KMS-11 (cell line): ENCODE measurements around the gene NTHL1.

Experiments used
- H2AFZ ChIP-seq: fragments of 200-600 bp; sonication (generic); 2 replicates; pipeline ENCODE4 v1.6.1; 2016; ENCODE audit warnings: antibody characterized with exemption, mixed run types, low read depth
- H3K27ac ChIP-seq: fragments of 200-600 bp; sonication (generic); 2 replicates; pipeline ENCODE4 v1.6.1; 2016; ENCODE audit warnings: mild to moderate bottlenecking, mixed run types
- H3K27me3 ChIP-seq: fragments of 200-600 bp; sonication (generic); 2 replicates; pipeline ENCODE4 v1.6.1; 2017; ENCODE audit warnings: mild to moderate bottlenecking, low read depth, mixed run types, moderate library complexity; ENCODE audit not compliant: insufficient read depth
- H3K36me3 ChIP-seq: fragments of 200-600 bp; sonication (generic); 2 replicates; pipeline ENCODE4 v1.6.1; 2017; ENCODE audit warnings: mild to moderate bottlenecking, mixed run types; ENCODE audit not compliant: insufficient read depth
- H3K4me1 ChIP-seq: fragments of 200-600 bp; sonication (generic); 2 replicates; pipeline ENCODE4 v1.6.1; 2016; ENCODE audit warnings: mild to moderate bottlenecking, low read depth, mixed run types; ENCODE audit not compliant: poor library complexity, severe bottlenecking
- H3K4me2 ChIP-seq: fragments of 200-600 bp; sonication (generic); 2 replicates; pipeline ENCODE4 v1.7.0; 2016; ENCODE audit warnings: mild to moderate bottlenecking, mixed run types
- H3K4me3 ChIP-seq: fragments of 200-600 bp; sonication (generic); IDR thresholded peaks from 2 replicates; pipeline ENCODE4 v1.6.1; 2017; ENCODE audit warnings: low read depth, low read length, mixed read lengths; ENCODE audit not compliant: insufficient read depth
- H3K79me2 ChIP-seq: fragments of 200-600 bp; sonication (generic); 2 replicates; pipeline ENCODE4 v1.6.1; 2016; ENCODE audit warnings: low read depth, mixed run types; ENCODE audit not compliant: insufficient read depth
- H3K9ac ChIP-seq: fragments of 200-600 bp; sonication (generic); 2 replicates; pipeline ENCODE4 v1.6.1; 2016; ENCODE audit warnings: mild to moderate bottlenecking, mixed run types
- H4K20me1 ChIP-seq: fragments of 200-600 bp; sonication (generic); 2 replicates; pipeline ENCODE4 v1.6.1; 2016; ENCODE audit warnings: mild to moderate bottlenecking, mixed run types; ENCODE audit not compliant: insufficient read depth
- CTCF ChIP-seq: fragments of 200-600 bp; sonication (generic); conservative IDR thresholded peaks from 2 replicates; pipeline ENCODE4 v1.6.1; 2017; ENCODE audit warnings: low read depth, mild to moderate bottlenecking, antibody characterized with exemption, low read length, moderate library complexity, mixed read lengths

NTHL1 gene

GRCh38 chr16:2031081-2031577 is 16.5 kb downstream of the NTHL1 start:
- Histone ChIP-seq H3K79me2 (no peaks in the 10 kb centered on the region), H3K36me3 (no peaks in the 10 kb centered on the region), H3K27me3 (peaks cover 12% of the 10 kb centered on the region), H3K4me1 (peaks cover 18% of the 10 kb centered on the region), H3K27ac (no peak overlapping the region), H4K20me1 (no peaks in the 10 kb centered on the region), H2AFZ (no peak overlapping the region), H3K4me3 (no peak overlapping the region), H3K9ac (no peak overlapping the region), H3K4me2 (no peak overlapping the region)
- TF ChIP-seq CTCF: no peak

DNA sequence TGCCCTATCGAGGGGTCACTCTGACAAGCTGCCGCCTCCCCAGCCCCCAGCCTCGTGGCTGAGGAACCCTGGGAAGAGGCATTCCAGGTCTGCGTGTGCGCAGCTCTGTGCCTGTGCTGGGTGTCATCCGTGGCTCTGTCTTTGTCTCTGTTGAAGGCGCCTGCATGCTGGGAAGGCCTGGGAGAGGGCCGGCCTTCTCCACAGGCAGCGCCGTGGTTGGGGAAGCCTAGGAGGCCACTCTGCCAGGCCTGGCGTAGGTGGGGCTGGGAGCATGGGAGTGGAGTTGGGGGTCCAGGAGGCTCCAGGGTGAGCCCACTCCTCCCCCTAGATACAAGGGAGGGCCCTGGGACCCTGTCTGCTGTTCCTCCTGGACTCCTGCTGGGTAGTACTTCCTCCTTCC is 17.6 kb downstream of the NTHL1 start:
- H3K79me2 ChIP-seq: no peaks in the 10 kb centered on the region
- no peak overlapping the region for H3K9ac ChIP-seq
- no peak overlapping the region for H3K4me3 ChIP-seq
- no peak for TF ChIP-seq CTCF
- no peaks in the 10 kb centered on the region for H3K36me3 ChIP-seq
- H3K27ac ChIP-seq: no peak overlapping the region
- H3K27me3 ChIP-seq: peaks cover 17% of the 10 kb centered on the region
- no peak overlapping the region for H2AFZ ChIP-seq
- H4K20me1 ChIP-seq: no peaks in the 10 kb centered on the region
- H3K4me1 ChIP-seq: peaks cover 18% of the 10 kb centered on the region
- no peak overlapping the region for H3K4me2 ChIP-seq

GRCh38 chr16:2029350-2029749 is 18.3 kb downstream of the NTHL1 start:
- H2AFZ ChIP-seq: no peak overlapping the region
- H3K27ac ChIP-seq: no peak overlapping the region
- no peak overlapping the region for H3K9ac ChIP-seq
- no peaks in the 10 kb centered on the region for H3K79me2 ChIP-seq
- peaks cover 18% of the 10 kb centered on the region for H3K4me1 ChIP-seq
- no peak overlapping the region for H3K4me2 ChIP-seq
- no peak for TF ChIP-seq CTCF
- H3K27me3 ChIP-seq: peaks cover 17% of the 10 kb centered on the region
- H3K4me3 ChIP-seq: no peak overlapping the region
- no peaks in the 10 kb centered on the region for H3K36me3 ChIP-seq
- no peaks in the 10 kb centered on the region for H4K20me1 ChIP-seq

DNA sequence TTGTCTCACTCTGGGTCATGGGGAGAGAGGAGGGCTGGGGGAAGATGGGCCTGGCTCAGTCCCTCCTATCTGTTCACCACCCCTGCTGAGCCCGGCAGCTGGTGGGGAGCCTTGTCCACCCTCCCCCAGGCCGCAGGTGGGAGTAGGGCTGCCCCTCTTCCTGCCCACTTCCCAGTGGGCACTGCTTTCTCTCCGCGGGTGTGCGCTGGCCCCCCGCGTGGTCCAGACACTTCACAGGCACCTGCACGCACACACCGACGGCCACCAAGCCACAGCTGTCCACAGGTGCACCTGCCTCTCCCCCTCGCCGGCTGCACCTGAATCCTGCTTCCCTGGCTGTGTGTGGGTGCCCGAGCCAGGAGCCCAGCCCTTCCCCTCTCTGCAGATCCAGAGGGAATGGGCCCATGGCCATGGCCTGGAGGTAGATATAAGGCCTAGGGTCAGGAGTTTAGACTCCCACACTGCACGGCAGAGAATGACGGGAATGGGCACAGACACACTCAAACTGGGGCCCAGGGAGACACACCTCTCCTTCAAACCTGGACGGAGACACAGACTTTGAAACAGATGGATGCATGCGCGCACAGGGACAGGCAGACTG is 18.9 kb downstream of the NTHL1 start:
- Histone ChIP-seq H3K27me3 (peaks cover 17% of the 10 kb centered on the region), H3K4me2 (no peak overlapping the region), H3K36me3 (no peaks in the 10 kb centered on the region), H3K9ac (no peak overlapping the region), H3K4me3 (no peak overlapping the region), H2AFZ (no peak overlapping the region), H4K20me1 (no peaks in the 10 kb centered on the region), H3K79me2 (no peaks in the 10 kb centered on the region), H3K27ac (no peak overlapping the region), H3K4me1 (peaks cover 18% of the 10 kb centered on the region)
- TF ChIP-seq CTCF: no peak
